Right atrium auricular region (tissue), 2 donors: ENCODE measurements around the gene CLIP1. TPM values are rescaled to one million over a fixed set of nuclear protein-coding genes. Genes with fewer than 3 reads are reported as not detected.
"Not testable (repeated sequence)": the region's sequence is repeated elsewhere in the genome, so short reads cannot be mapped to it uniquely, and the experiment has no call there.

Experiments used
- DNase-seq: peaks from one replicate; pipeline ENCODE4 v3.0.0-alpha.2; 2019; ENCODE audit warnings: low spot score
- H3K27ac ChIP-seq, 2 donors: fragments of 200-600 bp; sonication (generic); 1 replicate in 1 of 2; 2 replicates in 1 of 2; pipeline ENCODE4 v1.5.1; 2016 to 2019
- H3K27me3 ChIP-seq, 2 donors: fragments of 200-600 bp; sonication (generic); one replicate each; pipeline versions ENCODE4 v1.5.1 to v1.6.0; 2017 to 2019
- H3K36me3 ChIP-seq: fragments of 200-600 bp; sonication (generic); one replicate; pipeline ENCODE4 v1.5.1; 2016
- H3K4me1 ChIP-seq, 2 donors: fragments of 200-600 bp; sonication (generic); one replicate each; pipeline versions ENCODE4 v1.5.1 to v1.6.0; 2017 to 2019
- H3K4me3 ChIP-seq, 2 donors: fragments of 200-600 bp; sonication (generic); 1 replicate in 1 of 2; 2 replicates in 1 of 2; pipeline ENCODE4 v1.5.1; 2017 to 2019; ENCODE audit warnings: mild to moderate bottlenecking in 1 of 2, moderate library complexity in 1 of 2
- H3K9me3 ChIP-seq, 2 donors: fragments of 200-600 bp; sonication (generic); one replicate each; pipeline ENCODE4 v1.5.1; 2019
- total RNA-seq, 2 donors: library from RNA; depleted of rRNA; stranded (reverse); fragments of >200 nt; gene quantifications; one replicate each; pipeline ENCODE4 v1.1.0, GENCODE V29; 2016
- TF ChIP-seq, protein P1 (sequence below), 2 donors: fragments of 200-600 bp; sonication (generic); IDR thresholded peaks; one replicate each; pipeline ENCODE4 v1.5.1; 2019; ENCODE audit warnings: antibody characterized with exemption in 2 of 2

CLIP1 gene
- total RNA-seq, 2 donors from 2014 or later = 91.5 to 153 TPM

DNA sequence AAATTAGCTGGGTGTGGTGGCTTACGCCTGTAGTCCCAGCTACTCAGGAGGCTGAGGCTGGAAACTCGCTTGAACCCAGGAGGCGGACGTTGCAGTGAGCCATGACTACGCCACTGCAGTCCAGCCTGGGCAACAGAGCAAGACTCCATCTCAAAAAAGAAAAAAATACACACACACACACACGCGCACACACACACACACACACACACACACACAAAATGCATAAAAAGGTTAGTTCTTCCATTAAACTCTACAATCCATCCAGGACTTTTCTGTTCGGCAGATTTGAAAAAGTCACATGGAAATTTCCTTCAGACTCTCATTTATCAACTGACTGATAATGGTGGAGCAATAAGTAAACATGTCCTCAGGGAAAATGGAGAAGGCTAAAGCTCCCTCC, 147.0 kb downstream of the CLIP1 start:
- Histone ChIP-seq H3K4me3 (no peak overlapping the region), H3K9me3 (no peaks in the 10 kb centered on the region), H3K4me1 (peaks cover 0 to 4% of the 10 kb centered on the region in 2 donors), H3K36me3 (peaks cover 60% of the 10 kb centered on the region), H3K27me3 (no peaks in the 10 kb centered on the region), H3K27ac (no peak overlapping the region)
- DNase-seq = no peak
- TF ChIP-seq, protein P1, sequence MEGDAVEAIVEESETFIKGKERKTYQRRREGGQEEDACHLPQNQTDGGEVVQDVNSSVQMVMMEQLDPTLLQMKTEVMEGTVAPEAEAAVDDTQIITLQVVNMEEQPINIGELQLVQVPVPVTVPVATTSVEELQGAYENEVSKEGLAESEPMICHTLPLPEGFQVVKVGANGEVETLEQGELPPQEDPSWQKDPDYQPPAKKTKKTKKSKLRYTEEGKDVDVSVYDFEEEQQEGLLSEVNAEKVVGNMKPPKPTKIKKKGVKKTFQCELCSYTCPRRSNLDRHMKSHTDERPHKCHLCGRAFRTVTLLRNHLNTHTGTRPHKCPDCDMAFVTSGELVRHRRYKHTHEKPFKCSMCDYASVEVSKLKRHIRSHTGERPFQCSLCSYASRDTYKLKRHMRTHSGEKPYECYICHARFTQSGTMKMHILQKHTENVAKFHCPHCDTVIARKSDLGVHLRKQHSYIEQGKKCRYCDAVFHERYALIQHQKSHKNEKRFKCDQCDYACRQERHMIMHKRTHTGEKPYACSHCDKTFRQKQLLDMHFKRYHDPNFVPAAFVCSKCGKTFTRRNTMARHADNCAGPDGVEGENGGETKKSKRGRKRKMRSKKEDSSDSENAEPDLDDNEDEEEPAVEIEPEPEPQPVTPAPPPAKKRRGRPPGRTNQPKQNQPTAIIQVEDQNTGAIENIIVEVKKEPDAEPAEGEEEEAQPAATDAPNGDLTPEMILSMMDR (IDR thresholded peaks at IDR 0.05) = no peak

DNA sequence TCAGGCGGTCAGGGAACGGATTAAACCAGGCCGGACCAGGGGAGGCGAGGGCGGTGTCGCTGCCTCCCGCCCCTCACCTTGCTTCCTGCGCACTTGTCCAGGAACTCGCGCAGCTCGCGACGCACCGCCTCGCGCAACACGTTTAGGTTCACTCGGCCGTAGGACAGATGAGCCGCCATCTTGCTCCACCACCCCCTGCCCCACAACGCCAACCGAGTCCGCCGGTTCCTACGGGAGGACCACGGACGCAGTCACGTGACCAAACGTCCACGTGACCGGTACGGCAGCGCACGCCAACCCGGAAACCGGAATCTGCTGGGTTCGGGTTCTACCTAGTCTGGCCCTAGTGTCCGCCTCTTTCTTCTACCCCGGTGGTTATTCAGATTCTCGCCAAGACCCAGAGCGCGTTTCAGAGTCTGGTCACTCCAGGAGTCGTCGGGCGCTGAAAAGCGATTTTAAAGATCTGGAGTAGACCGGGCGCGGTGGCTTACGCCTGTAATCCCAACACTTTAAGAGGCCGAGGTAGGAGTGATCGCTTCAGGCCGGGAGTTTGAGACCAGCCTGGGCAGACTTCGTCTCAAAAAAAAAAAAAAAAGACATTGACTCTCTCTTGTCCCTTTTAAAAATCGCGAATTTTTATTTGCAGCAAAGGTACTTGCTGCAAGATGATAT, 156.1 kb downstream of the CLIP1 start, which contains the start of gene VPS33A:
VPS33A (minus strand) TSS at position 265 of the 672 bp plus-strand sequence; CDS start at position 179, 86 bp downstream.
- Histone ChIP-seq H3K4me1 (peaks cover 0 to 8% of the 10 kb centered on the region in 2 donors), H3K27me3 (no peaks in the 10 kb centered on the region), H3K9me3 (no peaks in the 10 kb centered on the region), H3K27ac (peak within 1 kb of the TSS; percentile 84 to 89), H3K36me3 (peaks cover 4% of the 10 kb centered on the region), H3K4me3 (peak within 1 kb of the TSS; percentile 81 to 96)
- TF ChIP-seq, protein P1 (IDR thresholded peaks at IDR 0.05) = no peak
- DNase-seq = peak; percentile 97

- Histone ChIP-seq H3K4me3 (peak overlapping the region; percentile 81 to 96), H3K4me1 (peaks cover 0 to 8% of the 10 kb centered on the region in 2 donors), H3K36me3 (peaks cover 9% of the 10 kb centered on the region), H3K27ac (peak overlapping the region; percentile 84 to 89), H3K9me3 (no peaks in the 10 kb centered on the region), H3K27me3 (no peaks in the 10 kb centered on the region)
- peak; percentile 62 for DNase-seq
- TF ChIP-seq, protein P1 (IDR thresholded peaks at IDR 0.05) = no peak
Observed at GRCh38 chr12:122265886-122266229, 156.6 kb downstream of the CLIP1 start.

DNA sequence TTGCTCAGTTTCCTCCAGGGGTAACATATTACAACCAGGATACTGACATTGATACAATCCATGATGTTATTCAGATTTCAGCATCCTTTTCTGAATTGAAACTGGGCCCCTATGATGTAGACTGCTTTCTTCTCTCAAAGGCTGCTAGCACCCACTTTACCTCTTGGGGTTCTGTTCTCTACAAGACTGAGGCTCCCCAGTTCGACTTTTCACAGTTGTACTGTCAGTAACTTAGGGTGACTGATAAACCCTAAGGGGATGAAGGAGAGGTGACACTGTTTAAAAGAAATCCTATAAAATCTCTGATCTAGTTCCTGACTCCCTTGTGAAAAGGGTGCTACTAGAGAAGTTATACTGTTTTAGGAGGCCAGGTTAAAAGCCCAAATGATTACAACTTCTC, 157.0 kb downstream of the CLIP1 start:
- TF ChIP-seq, protein P1 (IDR thresholded peaks at IDR 0.05) = no peak
- Histone ChIP-seq H3K9me3 (no peaks in the 10 kb centered on the region), H3K27ac (peak overlapping the region; percentile 84 to 89), H3K27me3 (no peaks in the 10 kb centered on the region), H3K4me1 (peaks cover 0 to 8% of the 10 kb centered on the region in 2 donors), H3K4me3 (peak overlapping the region; percentile 81 to 96), H3K36me3 (peaks cover 13% of the 10 kb centered on the region)
- no peak for DNase-seq

- not testable (repeated sequence) for H3K27ac ChIP-seq, H3K9me3 ChIP-seq, H3K4me3 ChIP-seq, H3K4me1 ChIP-seq, DNase-seq, H3K27me3 ChIP-seq
- H3K36me3 ChIP-seq = peaks cover 43% of the 10 kb centered on the region
Observed at GRCh38 chr12:122260735-122261134, 161.7 kb downstream of the CLIP1 start.

GRCh38 chr12:122258939-122259338, 163.5 kb downstream of the CLIP1 start:
- not testable (repeated sequence) for DNase-seq, H3K9me3 ChIP-seq, H3K4me1 ChIP-seq, H3K27me3 ChIP-seq, H3K4me3 ChIP-seq, H3K27ac ChIP-seq
- H3K36me3 ChIP-seq = peaks cover 43% of the 10 kb centered on the region

GRCh38 chr12:122258462-122258861, 164.0 kb downstream of the CLIP1 start:
- not testable (repeated sequence) for H3K27me3 ChIP-seq, H3K4me1 ChIP-seq
- H3K36me3 ChIP-seq = peaks cover 43% of the 10 kb centered on the region

More at GRCh38 chr12:122258462-122258861, 164.0 kb downstream of the CLIP1 start:
- not testable (repeated sequence) for DNase-seq, H3K27ac ChIP-seq, H3K4me3 ChIP-seq, H3K9me3 ChIP-seq
